ENCODE data around the gene TPO.
"Not testable (repeated sequence)": the region's sequence is repeated elsewhere in the genome, so short reads cannot be mapped to it uniquely, and the experiment has no call there.

Gene TPO

DNA sequence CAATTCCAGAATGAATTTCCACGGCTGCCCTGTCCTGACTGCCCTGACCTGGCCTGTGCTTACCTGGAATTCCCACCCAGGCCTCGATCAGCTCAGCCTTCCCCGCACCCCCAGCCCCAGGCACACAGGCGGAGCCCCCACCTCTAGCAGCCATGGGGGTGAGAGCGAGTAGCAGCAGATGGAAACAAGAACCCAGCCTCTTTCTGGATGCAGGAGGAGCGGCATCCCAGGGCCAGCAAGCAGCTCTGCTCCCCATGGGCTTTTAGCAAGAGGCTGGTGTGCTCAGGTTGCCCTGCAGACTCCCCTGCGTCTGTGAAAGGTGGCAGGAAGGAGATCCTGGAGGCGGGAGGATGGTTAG, 101.8 kb downstream of the TPO start:
- TF ChIP-seq, protein P1, sequence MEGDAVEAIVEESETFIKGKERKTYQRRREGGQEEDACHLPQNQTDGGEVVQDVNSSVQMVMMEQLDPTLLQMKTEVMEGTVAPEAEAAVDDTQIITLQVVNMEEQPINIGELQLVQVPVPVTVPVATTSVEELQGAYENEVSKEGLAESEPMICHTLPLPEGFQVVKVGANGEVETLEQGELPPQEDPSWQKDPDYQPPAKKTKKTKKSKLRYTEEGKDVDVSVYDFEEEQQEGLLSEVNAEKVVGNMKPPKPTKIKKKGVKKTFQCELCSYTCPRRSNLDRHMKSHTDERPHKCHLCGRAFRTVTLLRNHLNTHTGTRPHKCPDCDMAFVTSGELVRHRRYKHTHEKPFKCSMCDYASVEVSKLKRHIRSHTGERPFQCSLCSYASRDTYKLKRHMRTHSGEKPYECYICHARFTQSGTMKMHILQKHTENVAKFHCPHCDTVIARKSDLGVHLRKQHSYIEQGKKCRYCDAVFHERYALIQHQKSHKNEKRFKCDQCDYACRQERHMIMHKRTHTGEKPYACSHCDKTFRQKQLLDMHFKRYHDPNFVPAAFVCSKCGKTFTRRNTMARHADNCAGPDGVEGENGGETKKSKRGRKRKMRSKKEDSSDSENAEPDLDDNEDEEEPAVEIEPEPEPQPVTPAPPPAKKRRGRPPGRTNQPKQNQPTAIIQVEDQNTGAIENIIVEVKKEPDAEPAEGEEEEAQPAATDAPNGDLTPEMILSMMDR (IDR thresholded peaks at IDR 0.05; ENCODE audit: poor library complexity, severe bottlenecking), result no peak
- Histone ChIP-seq H3K36me3 (ENCODE audit: low read depth) (no peaks in the 10 kb centered on the region), H3K27ac (ENCODE audit: poor library complexity, severe bottlenecking) (no peak overlapping the region), H3K27me3 (ENCODE audit: insufficient read depth, poor library complexity, severe bottlenecking) (no peaks in the 10 kb centered on the region), H3K4me1 (ENCODE audit: insufficient read depth, poor library complexity, severe bottlenecking) (no peaks in the 10 kb centered on the region), H3K4me3 (ENCODE audit: severe bottlenecking) (no peak overlapping the region), H3K9me3 (ENCODE audit: severe bottlenecking) (no peaks in the 10 kb centered on the region)
- DNase-seq (ENCODE audit: low spot score) (peak; percentile 23), ATAC-seq (ENCODE audit: low read depth) (no peak)

DNA sequence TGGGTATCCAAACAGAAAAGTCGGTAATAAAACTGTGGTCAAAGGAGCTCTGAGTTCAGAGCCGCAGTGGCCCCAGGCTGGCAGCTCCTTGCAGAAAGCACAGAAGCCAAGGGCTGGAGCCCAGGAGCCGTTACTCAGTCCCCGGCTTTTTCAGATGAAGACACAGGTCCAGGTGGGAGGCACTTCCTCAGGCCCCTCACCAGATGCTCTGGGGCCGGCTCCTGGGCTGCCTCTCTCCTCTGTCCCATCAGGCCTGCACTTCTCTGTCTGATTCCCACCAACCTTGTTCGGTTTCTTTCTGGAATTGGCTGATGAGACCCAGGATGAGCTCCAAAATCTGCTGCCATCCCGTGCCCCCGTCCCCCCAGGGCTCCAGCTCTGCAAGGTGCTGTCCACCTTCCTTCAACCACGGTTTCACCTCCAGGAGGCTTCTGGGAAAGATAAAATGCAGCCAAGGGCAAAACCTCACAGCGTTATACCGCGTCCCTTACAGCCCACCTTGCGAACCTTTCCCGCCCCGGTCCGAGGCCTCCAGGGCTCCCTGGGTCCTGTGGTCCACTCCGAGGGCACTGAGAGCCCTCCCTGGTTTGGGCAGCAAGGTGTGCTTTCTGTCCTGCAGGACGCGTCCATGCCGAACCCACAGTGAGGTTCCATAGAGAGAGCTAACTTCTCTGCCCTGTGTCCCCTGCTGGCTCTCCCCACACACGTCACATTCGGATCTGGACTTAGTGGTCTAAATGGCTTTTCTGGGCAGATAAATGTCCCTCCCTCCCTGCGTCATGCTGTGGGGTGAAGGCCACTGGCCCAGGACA, 102.9 kb downstream of the TPO start:
- TF ChIP-seq, protein P1 (IDR thresholded peaks at IDR 0.05; ENCODE audit: poor library complexity, severe bottlenecking), result no peak

DNA sequence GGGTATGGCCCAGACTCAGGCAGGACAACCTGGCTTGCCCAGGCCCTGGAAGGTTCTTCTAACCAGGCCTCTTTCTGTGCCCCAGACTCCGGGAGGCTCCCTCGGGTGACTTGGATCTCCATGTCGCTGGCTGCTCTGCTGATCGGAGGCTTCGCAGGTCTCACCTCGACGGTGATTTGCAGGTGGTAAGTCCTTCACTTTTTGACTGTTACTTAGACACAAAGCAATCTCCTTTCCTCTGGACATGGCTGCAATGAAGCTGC, 103.5 kb downstream of the TPO start:
- no peaks in the 10 kb centered on the region for H3K9me3 ChIP-seq (ENCODE audit: severe bottlenecking)
- H3K27ac ChIP-seq (ENCODE audit: poor library complexity, severe bottlenecking), result no peak overlapping the region
- no peaks in the 10 kb centered on the region for H3K4me1 ChIP-seq (ENCODE audit: insufficient read depth, poor library complexity, severe bottlenecking)
- H3K4me3 ChIP-seq (ENCODE audit: severe bottlenecking), result no peak overlapping the region
- ATAC-seq (ENCODE audit: low read depth), result no peak
- TF ChIP-seq, protein P1 (IDR thresholded peaks at IDR 0.05; ENCODE audit: poor library complexity, severe bottlenecking), result no peak
- H3K36me3 ChIP-seq (ENCODE audit: low read depth), result no peaks in the 10 kb centered on the region
- DNase-seq (ENCODE audit: low spot score), result peak; percentile 25
- H3K27me3 ChIP-seq (ENCODE audit: insufficient read depth, poor library complexity, severe bottlenecking), result no peaks in the 10 kb centered on the region

More for the DNA sequence above, 102.9 kb downstream of the TPO start:
- Histone ChIP-seq H3K27me3 (ENCODE audit: insufficient read depth, poor library complexity, severe bottlenecking) (no peaks in the 10 kb centered on the region), H3K9me3 (ENCODE audit: severe bottlenecking) (no peaks in the 10 kb centered on the region), H3K27ac (ENCODE audit: poor library complexity, severe bottlenecking) (no peak overlapping the region), H3K36me3 (ENCODE audit: low read depth) (no peaks in the 10 kb centered on the region), H3K4me1 (ENCODE audit: insufficient read depth, poor library complexity, severe bottlenecking) (no peaks in the 10 kb centered on the region), H3K4me3 (ENCODE audit: severe bottlenecking) (no peak overlapping the region)
- ATAC-seq (ENCODE audit: low read depth), result no peak
- peak; percentile 33 for DNase-seq (ENCODE audit: low spot score)

DNA sequence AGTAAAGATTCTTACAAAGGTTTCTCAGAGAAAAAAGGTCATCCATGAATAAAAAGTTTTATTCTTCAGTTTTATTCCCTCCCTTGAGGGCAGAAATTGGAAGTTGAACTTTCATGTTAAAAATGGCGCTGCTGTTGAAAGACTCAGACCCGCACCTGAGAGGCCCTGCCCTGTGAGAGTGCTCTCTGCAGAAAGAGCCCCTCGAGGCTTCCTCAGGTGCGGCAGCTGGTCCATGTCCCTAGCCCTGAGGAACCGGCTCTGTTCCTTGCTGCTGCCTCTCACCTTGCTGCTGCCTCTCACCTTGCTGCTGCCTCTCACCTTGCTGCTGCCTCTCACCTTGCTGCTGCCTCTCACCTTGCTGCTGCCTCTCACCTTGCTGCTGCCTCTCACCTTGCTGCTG, 104.0 kb downstream of the TPO start:
- DNase-seq (ENCODE audit: low spot score), result peak; percentile 10
- not testable (repeated sequence) for H3K27me3 ChIP-seq (ENCODE audit: insufficient read depth, poor library complexity, severe bottlenecking); H3K4me1 ChIP-seq (ENCODE audit: insufficient read depth, poor library complexity, severe bottlenecking); H3K9me3 ChIP-seq (ENCODE audit: severe bottlenecking); H3K4me3 ChIP-seq (ENCODE audit: severe bottlenecking); H3K36me3 ChIP-seq (ENCODE audit: low read depth); ATAC-seq (ENCODE audit: low read depth); H3K27ac ChIP-seq (ENCODE audit: poor library complexity, severe bottlenecking)

DNA sequence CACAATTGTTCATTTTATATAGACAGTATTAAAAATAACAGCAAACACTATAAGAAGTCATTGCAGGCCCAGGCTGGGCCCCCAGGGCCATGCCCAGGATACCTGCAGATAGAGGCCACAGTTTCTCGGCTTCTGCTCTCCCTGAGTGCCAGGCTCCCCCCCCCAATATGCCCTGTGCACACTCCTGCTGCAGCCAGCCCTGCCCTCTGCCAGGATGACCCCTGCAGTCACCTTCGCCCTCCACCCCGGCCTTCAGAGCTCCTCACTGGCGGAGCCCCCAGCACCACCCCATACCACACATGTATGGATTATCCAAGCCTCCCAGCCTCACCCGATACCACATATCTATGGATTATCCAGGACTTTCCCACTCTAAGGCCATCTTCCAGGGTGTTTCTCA, 104.5 kb downstream of the TPO start:
- Histone ChIP-seq H3K27ac (ENCODE audit: poor library complexity, severe bottlenecking) (no peak overlapping the region), H3K4me3 (ENCODE audit: severe bottlenecking) (no peak overlapping the region), H3K9me3 (ENCODE audit: severe bottlenecking) (no peaks in the 10 kb centered on the region), H3K36me3 (ENCODE audit: low read depth) (no peaks in the 10 kb centered on the region), H3K4me1 (ENCODE audit: insufficient read depth, poor library complexity, severe bottlenecking) (no peaks in the 10 kb centered on the region), H3K27me3 (ENCODE audit: insufficient read depth, poor library complexity, severe bottlenecking) (no peaks in the 10 kb centered on the region)
- peak; percentile 45 for DNase-seq (ENCODE audit: low spot score)
- TF ChIP-seq, protein P1 (IDR thresholded peaks at IDR 0.05; ENCODE audit: poor library complexity, severe bottlenecking), result no peak
- no peak for ATAC-seq (ENCODE audit: low read depth)

All from RWPE2 (cell line).